UCSD-AML1 (cell line): Measurements from ENCODE around the gene PRKCA.
"Not testable (repeated sequence)": the region's sequence is repeated elsewhere in the genome, so short reads cannot be mapped to it uniquely, and the experiment has no call there.

ENCODE experiments used
- DNase-seq: peaks from one replicate; lab custom pipeline; 2025; ENCODE audit not compliant: unreplicated experiment; lab: John Stamatoyannopoulos, UW

Gene PRKCA

DNA sequence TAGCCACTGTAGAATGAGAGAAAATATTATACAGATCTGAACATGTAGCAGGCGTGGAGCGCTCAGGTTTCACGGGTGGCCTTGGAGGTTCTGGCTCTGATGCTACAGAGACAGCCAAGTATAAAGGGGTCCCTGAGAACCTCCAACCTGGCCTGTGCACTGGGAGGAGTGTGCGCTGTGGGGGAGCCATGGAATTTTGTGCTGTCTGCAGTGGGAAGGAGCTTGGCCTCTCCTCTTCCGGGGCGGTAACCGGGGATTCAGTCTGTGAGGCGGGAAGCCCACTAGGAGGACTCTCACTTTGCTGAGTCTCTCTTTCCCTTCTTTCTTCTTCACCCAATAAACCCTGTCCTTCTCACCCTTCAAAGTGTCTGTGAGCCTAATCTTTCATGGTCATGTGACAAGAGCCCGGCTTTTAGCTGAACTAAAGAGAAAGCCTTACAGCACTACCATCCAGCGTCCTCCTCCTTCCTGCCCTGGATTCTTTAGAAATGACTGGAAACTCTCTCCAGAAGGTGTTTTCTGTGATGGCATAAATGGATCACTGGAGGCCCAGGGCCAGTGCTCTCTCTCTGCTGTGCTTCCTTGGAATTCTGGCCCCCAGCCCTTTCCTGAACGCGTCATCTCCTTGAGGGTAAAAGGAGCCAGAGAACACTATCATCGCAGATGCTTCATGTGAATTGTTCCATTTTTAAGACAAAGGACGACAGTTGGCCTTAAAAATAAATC, 300.4 kb downstream of the PRKCA start:
- no peak for DNase-seq

DNA sequence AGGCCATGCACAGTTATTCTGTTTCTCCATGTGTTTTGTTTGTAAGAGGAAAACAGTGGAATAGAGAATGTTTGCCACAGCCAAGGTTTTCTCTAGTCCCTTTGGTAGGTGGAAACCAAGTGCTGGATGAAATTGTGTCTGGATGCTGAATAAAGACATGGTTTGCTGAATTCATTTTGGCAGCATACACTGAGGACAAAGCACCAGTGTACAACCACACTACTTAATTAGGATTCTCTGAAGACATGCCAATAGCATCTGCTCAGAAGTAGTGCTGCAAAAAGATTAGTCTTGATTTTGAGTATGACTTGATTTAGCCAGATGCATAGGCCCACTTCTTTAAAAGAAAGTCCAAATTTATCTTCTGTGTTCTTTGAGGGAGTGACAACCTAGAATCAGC, 302.0 kb downstream of the PRKCA start:
- DNase-seq: no peak

DNA sequence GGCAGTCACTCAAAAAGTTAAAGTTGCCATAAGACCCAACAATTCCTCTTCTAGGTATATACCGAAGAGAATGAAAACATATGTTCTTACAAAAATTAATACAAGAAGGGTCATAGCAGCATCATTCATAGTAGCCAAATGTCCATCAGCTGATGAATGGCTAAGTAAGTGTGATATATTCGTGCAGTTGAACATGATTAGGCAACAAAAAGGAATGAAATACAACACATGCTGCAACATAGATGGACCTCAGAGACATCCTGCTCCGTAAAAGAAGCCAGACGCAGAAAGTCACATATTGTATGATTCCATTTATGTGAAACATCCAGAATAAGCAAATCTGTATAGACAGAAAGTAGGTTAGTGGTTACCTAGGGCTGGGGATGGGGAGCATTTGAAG, 303.1 kb downstream of the PRKCA start:
- DNase-seq: no peak

DNA sequence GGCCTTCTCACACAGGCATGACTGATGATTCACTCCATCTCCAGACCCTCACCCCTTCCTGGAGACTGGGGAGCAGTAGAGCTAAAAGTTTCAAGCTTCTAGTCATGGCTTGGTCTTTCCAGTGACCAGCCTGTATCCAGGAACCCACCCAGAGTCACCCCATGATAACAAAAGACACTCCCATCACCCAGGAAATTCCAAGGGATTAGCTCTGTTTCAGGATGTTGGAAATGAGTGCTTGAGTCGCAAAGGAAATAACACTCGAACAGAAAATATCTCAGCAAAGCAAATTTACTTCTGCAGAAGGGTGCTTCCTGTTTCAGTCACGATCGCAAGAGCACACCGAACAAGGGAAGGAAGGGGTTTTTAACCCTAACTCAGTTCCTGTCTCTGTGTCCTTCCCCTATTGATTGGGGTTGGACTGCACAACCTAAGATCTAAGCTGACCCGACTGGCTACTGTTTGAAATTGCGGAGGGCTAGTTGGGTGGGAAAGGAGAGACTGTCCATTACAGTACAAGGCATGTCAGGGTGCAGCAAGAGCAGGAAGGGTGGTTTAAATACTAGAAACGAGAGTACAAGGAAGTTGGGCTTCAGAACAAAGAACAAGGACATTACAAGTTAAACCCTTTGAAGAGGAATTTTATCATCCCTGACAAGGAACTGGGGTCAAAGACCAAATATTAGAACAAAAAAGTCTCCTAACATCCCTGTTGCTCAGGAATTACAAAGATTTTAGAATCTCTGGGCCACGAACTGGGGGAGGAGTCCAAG, 308.1 kb downstream of the PRKCA start:
- DNase-seq: peak; percentile 61

DNA sequence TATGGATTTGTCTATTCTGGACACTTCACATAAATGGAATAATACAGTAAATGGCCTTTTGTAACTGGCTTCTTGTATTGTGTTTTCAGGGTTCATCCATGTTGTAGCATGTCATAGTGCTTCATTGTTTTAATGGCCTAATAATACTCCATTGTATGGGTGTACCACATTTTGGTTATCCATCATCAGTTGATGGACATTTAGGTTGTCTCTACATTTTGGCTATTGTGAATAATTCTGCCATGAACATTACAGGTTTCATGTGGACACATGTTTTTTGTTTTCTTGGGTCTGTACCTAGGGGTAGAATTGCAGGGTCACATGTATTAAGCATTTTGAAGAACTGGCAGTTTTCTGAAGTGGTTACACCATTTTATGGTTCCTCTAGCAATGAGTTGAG, 309.0 kb downstream of the PRKCA start:
- no peak for DNase-seq

DNA sequence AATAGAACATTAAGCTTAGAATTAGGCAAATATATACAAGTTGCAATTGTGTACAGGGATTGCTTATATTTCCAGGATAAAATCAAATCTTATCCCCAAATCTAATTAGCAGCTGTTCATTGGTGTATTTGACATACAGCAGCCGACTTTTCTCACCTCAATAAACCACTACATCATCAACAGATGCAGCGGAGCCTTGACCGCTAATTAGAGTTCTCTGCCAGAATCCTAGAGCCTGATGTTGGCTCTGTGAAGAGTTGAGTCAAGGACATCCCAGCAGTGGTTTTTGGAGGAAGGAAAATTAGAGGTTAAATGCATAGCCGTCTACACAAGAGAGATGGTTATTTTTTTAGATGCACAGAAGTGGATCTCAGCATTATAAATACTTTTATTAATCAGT, 310.6 kb downstream of the PRKCA start:
- DNase-seq: no peak

DNA sequence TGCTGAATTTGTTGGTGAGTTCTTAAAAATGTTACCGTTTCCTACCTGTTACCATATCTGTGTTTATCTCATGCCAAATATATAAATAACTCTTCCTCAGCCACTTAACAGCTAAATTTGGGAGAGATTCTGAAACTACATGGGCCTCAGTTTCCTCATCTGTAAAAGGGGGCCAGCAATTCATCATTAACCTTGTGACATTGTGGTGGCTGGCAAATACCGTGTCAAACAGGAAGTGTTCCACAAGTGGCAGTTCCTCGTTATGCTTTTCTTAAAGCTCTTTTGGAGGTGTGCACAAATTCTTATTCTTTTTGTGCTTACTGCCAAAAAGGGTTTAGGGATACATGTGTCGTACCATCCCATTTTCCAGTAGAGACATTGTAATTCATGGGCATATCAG, 312.1 kb downstream of the PRKCA start:
- no peak for DNase-seq

DNA sequence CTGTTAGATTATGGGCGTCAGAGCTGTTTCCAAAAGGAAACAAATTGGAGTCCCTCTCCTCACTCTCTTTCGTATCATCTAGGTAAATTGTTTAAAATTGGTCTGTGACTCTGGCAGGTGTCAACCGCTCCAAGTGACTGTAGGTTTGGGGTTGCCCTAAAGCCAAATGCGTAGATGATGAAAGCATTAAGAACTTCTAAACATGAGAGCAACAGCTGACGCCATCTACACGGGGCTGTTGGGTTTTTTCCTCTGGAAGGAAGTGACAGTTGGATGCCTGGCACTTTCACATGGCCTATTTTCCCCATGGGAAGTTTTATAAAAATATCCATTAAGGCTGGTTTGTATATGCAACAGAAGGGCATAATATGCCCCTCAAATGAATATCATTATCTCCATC, 316.8 kb downstream of the PRKCA start:
- DNase-seq: no peak

DNA sequence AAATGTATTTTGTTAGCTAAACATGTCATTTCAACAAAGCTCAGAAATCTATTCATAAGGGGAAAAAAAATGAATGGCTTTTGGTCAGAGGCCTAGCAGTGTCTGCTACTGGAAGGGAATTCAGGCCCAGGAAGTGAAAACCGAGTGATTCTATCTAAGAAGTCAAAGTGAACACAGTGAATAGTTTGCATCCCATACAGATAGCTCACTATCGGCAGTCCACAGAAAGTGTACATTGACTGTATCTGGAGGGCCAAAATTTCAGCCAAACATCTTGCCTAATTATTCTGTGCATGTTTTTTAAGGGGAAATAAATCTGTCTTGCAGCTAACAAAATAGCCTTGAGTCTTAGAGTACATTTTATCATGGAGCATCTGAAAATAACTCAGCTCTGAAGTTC, 318.1 kb downstream of the PRKCA start:
- DNase-seq: no peak

DNA sequence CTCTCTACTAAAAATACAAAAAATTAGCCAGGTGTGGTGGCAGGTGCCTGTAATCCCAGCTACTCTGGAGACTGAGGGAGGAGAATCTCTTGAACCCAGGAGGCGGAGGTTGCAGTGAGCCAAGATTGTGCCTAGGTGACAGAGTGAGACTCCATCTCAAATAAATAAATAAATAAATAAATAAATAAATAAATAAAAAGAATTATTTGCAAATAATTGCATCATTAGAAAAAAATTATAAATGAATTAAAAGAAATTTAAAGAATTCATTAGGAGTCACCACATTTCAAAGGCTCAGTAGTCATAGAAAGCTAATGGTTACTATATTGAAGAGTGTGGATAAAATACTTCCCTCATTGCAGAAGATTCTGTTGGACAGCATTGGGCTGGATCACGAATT, 322.2 kb downstream of the PRKCA start:
- DNase-seq: not testable (repeated sequence)

DNA sequence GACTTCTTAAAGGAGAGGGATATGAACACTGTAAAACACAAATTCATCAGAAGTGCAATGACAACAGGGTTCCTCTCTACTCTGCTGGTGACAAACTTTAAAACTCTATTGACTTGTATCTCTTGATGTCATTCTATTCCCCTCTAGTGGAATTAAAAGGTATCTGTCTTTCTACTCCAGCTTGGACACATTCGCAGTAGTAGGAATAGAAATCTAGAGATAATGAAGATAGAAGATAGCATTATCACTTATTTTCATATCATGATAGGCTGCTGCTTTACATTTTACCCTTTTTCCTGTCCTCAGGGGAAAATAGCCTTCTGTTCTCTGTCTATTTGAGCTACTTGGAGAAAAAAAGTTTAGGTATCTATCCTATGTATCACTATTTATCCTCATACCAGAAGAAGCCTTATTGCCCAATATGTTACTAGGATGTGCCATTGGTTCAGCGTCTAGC, 322.9 kb downstream of the PRKCA start:
- no peak for DNase-seq

DNA sequence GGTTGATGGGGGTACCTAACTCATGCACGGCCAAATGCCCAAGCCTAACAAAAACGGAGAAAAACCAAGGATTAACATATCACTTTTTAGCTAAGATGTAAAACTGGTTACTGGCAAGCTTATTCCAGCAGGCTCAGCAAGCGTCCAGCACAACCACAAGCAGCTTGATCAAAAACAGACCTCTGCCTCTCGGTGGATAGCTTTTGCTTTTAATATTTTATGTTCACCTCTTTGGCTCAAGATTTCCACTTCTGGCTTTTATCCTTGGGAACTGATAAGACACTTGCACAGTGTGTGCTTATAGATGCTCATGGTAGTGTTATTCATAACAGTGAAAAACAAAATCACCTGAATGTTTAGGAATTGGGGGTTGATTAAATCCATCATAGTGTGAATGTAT, 325.6 kb downstream of the PRKCA start:
- no peak for DNase-seq

DNA sequence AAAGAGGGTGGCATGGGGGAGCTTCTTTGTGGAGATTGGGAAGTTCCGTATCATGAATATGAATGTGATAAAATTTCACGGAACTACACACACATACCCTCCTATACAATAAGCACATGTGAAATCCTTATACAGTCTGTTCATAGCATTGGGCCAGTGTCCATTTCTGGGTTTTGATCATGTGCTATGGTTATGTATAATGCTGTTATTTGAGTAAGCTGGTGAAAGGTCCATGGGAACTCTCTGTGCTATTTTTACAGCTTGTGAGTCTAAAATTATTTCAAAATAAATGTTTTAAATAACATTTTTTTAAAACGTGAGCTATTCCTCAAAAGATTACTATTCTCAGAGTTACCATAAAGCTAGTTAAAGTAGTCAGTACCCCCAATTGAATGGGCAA, 327.3 kb downstream of the PRKCA start:
- DNase-seq: no peak

DNA sequence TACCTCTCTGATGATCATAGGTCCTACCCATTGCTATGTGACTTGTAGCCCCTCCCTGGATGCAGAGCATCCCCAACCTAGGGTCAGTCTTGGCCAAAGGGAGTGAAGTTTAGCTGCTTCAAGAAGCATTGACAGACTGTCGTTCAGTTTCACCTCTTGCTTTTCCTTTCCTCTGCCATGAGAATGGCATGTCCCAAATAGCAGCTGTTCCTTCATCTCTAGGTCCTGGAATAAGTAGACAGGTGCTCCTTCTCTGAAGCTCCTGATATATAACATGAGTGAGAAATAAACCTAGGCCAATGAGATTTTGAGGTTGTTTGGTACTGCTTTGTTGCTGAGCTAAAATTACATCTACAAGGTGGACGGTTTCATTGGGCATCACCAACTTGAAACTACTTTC, 328.0 kb downstream of the PRKCA start:
- DNase-seq: no peak

DNA sequence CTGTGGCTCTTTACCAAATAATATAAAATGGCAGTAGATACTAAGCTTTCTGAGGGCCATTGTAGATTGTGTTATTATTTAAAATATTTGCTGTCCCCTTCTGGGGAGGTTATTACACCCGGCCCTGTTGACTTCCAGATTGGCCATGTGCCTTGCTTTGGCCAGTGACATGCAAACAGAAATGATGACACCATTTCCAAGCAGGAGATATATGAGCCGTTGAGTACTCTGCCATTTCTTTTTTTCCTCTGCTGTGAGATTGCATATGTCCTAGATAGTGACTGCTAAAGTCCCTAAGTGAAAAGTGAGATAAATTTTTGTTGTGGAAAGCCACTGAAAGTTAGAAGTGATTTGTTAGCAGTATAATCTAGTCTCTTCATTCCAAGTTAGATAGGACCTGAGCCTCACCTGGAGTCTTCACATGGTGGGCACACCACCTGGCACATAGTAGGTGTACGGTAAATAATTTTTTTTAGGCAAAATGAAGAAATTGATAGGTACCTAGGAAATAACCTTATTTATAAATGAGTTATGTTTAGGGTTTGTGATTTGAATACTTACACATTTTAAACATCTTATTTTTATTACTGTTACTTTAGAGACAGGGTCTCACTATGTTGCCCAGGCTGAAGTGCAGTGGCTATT, 328.5 kb downstream of the PRKCA start:
- DNase-seq: no peak

DNA sequence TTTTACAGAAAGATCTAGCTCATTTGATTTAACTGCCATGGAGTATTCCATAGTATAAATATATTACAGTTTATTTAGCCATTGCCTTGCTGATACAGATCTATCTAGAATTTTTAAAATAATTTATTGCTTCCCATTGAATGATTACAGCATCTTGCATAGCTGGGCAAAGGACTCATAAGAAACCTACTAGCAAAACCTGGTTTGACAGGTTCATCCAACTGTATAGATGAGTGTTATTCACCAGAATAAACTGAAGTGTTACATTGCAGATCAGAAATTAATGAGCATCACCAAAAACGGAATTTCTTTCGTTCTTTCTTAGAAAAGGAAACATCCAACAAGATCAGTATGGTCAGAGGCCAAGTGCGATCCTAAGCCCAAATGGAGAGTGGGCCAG, 330.3 kb downstream of the PRKCA start:
- DNase-seq: no peak

DNA sequence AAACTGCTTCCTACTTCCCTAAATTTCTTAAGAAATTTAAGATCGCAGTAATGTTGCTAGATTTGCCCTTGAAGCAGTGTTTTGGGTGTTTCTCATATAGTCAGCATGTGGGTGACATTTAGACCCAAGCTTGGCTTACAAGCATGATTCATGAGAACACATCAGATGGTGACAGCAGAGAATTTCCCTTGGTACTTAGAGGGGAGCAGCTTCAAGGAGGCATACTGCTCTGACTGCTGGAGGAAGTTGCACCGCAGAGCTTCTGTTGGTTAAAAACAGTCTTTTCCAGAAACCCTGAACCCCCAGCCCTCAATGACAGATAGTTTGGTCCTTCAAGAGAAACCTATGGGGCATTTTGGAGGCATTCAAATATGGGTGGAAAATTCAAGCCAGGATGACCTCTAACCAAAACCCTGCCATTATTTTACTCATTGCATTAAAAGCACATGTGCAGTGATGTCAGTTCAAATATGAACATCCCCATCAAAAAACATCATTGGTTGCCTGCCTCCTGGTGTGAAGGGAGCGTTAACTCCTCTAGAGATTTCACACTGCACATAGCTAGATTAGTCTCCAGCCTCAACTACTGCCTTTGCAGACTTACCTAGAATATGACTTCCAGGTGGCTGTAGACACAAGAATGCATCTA, 331.0 kb downstream of the PRKCA start:
- peak; percentile 22 for DNase-seq

DNA sequence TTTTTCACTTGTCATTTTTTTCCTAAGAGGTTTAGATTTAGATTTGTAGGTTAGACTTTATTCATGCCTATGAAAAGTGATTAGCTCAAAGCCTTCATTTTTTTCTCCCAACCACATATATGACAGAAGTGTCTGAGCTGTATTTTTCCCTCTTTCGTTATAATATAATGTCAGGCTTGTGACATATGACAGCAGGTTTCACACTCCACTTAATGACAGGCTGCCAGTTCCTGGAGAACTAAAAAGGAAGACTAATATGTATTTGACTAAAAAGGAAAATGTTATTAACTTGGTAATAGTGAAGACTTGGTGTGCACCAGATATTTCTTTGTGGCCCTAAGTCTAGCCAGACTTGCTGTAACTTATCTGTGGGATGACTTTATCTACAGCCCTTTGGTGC, 331.8 kb downstream of the PRKCA start:
- DNase-seq: no peak

DNA sequence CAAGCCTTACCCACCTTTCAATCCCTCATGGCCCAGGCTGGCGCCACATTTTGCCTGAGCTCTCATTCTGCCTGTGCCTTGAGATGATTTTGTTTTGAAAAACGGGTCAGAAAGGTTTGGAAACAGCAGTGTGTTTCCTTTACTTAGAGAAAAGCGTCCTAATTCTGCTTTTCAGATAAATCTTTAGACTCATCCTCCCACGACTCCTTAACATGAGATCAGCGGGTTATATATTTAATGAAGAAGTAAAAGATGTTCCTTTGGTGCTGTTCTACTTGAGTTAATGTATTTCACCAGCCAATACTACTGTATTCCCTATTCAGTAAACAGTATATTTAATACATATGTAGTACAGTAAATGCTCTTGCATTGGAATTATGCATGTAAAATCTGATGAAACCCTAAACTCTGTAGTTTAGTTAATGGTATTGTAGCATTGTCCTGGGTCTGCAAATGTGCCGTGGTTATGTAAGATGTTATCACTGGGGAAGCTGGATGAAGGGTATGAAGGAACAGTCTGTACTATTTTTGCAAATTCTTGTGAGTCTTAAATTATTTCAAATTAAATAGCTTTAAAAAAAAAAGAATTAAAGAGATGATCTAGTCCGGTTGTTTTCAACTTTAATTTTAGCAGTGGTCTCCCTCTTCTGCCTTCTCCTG, 333.1 kb downstream of the PRKCA start:
- DNase-seq: no peak

DNA sequence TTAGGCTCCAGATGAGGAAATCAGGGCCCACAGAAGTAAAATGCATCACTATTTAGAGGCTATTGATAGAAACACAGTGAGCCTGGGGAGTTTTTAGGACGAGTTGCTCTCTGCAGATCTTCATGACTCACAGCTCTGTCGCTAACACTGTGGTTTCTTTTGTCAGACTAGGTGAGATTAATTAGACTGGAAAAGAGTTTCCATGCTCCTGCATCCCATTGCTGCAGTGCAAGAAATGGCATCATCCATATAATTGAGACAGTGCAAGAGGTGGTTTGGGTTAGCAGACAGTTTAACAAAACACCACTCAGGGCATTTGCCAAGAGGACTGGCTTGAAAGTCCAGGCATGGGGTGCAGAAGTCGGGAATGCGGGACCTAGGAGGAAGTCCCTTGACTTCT, 333.7 kb downstream of the PRKCA start:
- no peak for DNase-seq

DNA sequence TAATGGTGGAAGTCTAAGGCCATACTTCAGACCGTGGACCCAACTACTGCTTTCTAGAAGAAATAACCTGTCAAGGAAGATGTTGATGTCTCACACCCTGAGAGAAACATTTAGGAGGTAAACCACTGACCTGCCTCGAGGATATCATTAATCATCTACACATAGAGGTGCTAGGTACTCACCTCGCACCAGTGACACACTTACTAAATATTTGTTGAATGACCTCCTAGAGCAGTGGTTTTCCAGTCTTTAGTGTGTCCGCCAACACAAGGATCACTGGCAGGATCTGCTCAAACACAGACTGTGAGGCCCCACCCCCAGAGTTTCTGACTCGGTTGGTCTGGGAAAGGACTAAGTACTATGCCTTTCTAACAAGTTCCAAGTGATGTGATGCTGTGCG, 335.1 kb downstream of the PRKCA start:
- no peak for DNase-seq
